ENCODE results near the gene CTBP1. TPM values are rescaled to one million over a fixed set of nuclear protein-coding genes. Genes with fewer than 3 reads are reported as not detected.

CTBP1 gene
- total and polyA plus RNA-seq, 4 donors = 121 to 204 (median 138) TPM

GRCh38 chr4:1182313-1182712, 66.6 kb downstream of the CTBP1 start:
- Histone ChIP-seq H3K9ac (ENCODE audit: insufficient read depth in 1 of 2, low read length in 2 of 2) (no peak overlapping the region), H3K4me3 (no peak overlapping the region), H3K36me3 (ENCODE audit: control insufficient read depth in 4 of 4, insufficient read depth in 4 of 4, low read length in 4 of 4) (no peaks in the 10 kb centered on the region), H3K27me3 (ENCODE audit: control insufficient read depth in 3 of 3, insufficient read depth in 3 of 3, low read length in 2 of 3) (no peaks in the 10 kb centered on the region), H3K4me1 (ENCODE audit: control insufficient read depth in 5 of 5, insufficient read depth in 5 of 5, low read length in 5 of 5) (peaks cover 0 to 6% (median 3%) of the 10 kb centered on the region in 5 donors), H3K9me3 (ENCODE audit: control insufficient read depth in 4 of 4, insufficient read depth in 3 of 4, low read length in 3 of 4) (peaks cover 0 to 8% (median 2%) of the 10 kb centered on the region in 4 donors), H3K27ac (ENCODE audit: low read depth in 1 of 2, low read length in 1 of 2) (no peak overlapping the region)
- DNase-seq (no peak), ATAC-seq (ENCODE audit: insufficient read depth, low FRiP score) (no peak)
- TF ChIP-seq CTCF (IDR thresholded peaks at IDR 0.05; ENCODE audit: control extremely low read depth, extremely low read depth) = no peak

DNA sequence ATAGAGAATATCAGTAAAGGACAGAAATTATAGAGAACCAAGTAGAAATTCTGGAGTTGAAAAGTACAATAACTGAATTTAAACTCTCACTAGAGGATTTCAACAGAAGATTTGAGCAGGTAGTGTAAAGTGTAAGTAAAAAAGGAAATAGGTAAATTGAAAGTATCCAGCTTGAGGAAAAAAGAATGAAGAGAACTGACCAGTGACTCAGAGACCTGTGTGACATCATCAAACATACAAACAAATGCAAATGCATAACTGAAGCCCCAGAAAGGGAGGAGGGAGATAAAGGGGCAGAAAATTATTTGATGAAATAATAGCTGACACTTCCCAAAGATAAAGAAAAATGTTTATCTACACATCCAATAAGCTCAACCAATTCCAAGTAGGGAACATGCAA, 68.3 kb downstream of the CTBP1 start:
- ATAC-seq (ENCODE audit: insufficient read depth, low FRiP score) (no peak), DNase-seq (no peak)
- Histone ChIP-seq H3K4me3 (no peak overlapping the region), H3K4me1 (ENCODE audit: control insufficient read depth in 5 of 5, insufficient read depth in 5 of 5, low read length in 5 of 5) (no peaks in the 10 kb centered on the region), H3K9ac (ENCODE audit: insufficient read depth in 1 of 2, low read length in 2 of 2) (no peak overlapping the region), H3K27ac (ENCODE audit: low read depth in 1 of 2, low read length in 1 of 2) (no peak overlapping the region), H3K27me3 (ENCODE audit: control insufficient read depth in 3 of 3, insufficient read depth in 3 of 3, low read length in 2 of 3) (no peaks in the 10 kb centered on the region), H3K9me3 (ENCODE audit: control insufficient read depth in 4 of 4, insufficient read depth in 3 of 4, low read length in 3 of 4) (peaks cover 0 to 8% (median 2%) of the 10 kb centered on the region in 4 donors), H3K36me3 (ENCODE audit: control insufficient read depth in 4 of 4, insufficient read depth in 4 of 4, low read length in 4 of 4) (no peaks in the 10 kb centered on the region)
- no peak for TF ChIP-seq CTCF (IDR thresholded peaks at IDR 0.05; ENCODE audit: control extremely low read depth, extremely low read depth)

- no peaks in the 10 kb centered on the region for H3K27me3 ChIP-seq (ENCODE audit: control insufficient read depth in 3 of 3, insufficient read depth in 3 of 3, low read length in 2 of 3)
- H3K9ac ChIP-seq (ENCODE audit: insufficient read depth in 1 of 2, low read length in 2 of 2) = no peak overlapping the region
- ATAC-seq (ENCODE audit: insufficient read depth, low FRiP score) = no peak
- H3K9me3 ChIP-seq (ENCODE audit: control insufficient read depth in 4 of 4, insufficient read depth in 3 of 4, low read length in 3 of 4) = peaks cover 0 to 8% (median 2%) of the 10 kb centered on the region in 4 donors
- no peak overlapping the region for H3K4me3 ChIP-seq
- no peak overlapping the region for H3K27ac ChIP-seq (ENCODE audit: low read depth in 1 of 2, low read length in 1 of 2)
- peaks cover 0 to 3% (median 0%) of the 10 kb centered on the region in 5 donors for H3K4me1 ChIP-seq (ENCODE audit: control insufficient read depth in 5 of 5, insufficient read depth in 5 of 5, low read length in 5 of 5)
- TF ChIP-seq CTCF (IDR thresholded peaks at IDR 0.05; ENCODE audit: control extremely low read depth, extremely low read depth) = no peak
- WGBS, 2 donors = 91 to 100% methylated on average over 1 of the region's 1 CpG
- DNase-seq = no peak
- no peaks in the 10 kb centered on the region for H3K36me3 ChIP-seq (ENCODE audit: control insufficient read depth in 4 of 4, insufficient read depth in 4 of 4, low read length in 4 of 4)
Measured at GRCh38 chr4:1179976-1180375, 69.0 kb downstream of the CTBP1 start.

DNA sequence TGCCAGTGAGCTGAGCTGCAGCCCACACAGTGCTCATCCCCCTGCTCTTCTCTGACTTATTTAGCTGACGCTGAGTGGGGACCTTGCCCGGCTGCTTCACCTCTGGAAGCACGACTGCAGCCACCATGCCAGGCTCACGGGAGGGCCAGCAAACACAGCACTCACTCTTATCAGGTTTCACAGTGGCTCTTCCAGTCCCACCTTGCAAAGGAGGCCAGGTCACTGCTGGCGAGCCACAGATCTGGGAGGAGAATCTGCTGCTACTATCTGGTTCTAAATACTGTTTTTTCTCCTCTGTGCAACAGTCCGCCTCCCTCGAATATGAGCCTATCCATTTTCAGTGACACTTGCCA, 69.9 kb downstream of the CTBP1 start:
- Histone ChIP-seq H3K4me1 (ENCODE audit: control insufficient read depth in 5 of 5, insufficient read depth in 5 of 5, low read length in 5 of 5) (peaks cover 0 to 8% (median 0%) of the 10 kb centered on the region in 5 donors), H3K9me3 (ENCODE audit: control insufficient read depth in 4 of 4, insufficient read depth in 3 of 4, low read length in 3 of 4) (peaks cover 0 to 8% (median 2%) of the 10 kb centered on the region in 4 donors), H3K9ac (ENCODE audit: insufficient read depth in 1 of 2, low read length in 2 of 2) (no peak overlapping the region), H3K27ac (ENCODE audit: low read depth in 1 of 2, low read length in 1 of 2) (no peak overlapping the region), H3K36me3 (ENCODE audit: control insufficient read depth in 4 of 4, insufficient read depth in 4 of 4, low read length in 4 of 4) (no peaks in the 10 kb centered on the region), H3K27me3 (ENCODE audit: control insufficient read depth in 3 of 3, insufficient read depth in 3 of 3, low read length in 2 of 3) (no peaks in the 10 kb centered on the region), H3K4me3 (no peak overlapping the region)
- no peak for TF ChIP-seq CTCF (IDR thresholded peaks at IDR 0.05; ENCODE audit: control extremely low read depth, extremely low read depth)
- no peak for ATAC-seq (ENCODE audit: insufficient read depth, low FRiP score)
- WGBS, 2 donors = 64 to 79% methylated on average over 7 of the region's 7 CpGs
- DNase-seq = no peak
